Fibroblast of skin of scalp (primary cell): ENCODE results near the gene TRIO.

ENCODE experiments used
- DNase-seq: peaks from one replicate; pipeline ENCODE4 v3.0.0-alpha.2; 2013

TRIO gene

DNA sequence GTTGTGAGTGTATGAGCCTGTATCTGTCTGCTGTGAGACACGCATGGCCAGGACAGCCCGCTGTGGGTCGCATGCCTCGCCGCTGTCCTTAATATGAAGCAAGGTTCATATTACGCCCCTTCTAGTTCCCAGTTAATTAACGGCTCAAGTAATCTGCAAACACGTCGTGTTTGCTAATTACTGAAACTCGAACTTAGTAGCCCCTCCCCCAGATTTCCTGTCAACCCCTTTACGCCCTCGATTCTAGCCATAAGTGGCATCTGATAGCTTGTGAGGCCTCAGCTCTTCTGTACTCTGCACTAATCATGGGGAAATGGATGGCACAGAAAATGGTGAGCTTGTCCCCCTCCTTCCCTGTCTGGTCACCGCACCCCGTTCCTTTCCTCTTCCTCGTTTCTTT, 321.5 kb downstream of the TRIO start:
- no peak for DNase-seq

DNA sequence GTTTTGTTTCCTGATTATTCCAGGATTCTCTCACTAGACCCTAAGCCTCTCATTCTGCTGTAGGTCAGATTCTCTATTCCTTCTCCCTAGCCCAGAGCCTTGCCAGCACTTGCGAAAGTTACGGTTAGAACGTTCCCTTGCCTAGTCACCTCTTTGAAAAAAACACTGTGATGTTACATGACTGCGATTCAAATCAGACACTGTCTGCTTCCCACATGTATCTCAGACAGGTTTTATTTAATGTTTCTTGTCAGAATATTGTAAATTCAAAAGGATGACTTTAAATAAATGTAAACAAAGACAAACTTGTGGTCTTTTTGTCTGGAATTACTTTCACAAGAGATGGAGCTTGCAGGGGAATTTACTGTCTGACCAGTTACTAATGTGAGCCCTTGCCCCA, 322.0 kb downstream of the TRIO start:
- peak; percentile 41 for DNase-seq

DNA sequence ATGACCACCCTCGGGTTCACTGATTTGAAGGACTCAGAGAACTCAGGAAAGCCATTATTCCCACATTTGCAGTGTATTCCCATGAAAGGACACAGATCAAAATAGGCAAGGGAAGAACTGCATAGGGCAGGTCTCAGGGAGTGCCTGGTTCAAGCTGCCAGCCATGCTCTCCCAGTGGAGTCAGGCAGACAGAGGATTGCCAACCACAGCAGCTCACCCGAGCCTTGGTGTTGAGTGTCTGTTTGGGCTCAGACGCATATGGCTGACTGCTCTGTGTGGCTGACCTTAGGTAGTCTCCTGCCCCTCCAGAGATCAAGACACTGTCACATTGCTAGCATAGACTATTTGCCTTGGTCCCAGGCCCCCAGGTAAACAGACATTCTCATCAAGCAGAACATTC, 322.6 kb downstream of the TRIO start:
- no peak for DNase-seq

DNA sequence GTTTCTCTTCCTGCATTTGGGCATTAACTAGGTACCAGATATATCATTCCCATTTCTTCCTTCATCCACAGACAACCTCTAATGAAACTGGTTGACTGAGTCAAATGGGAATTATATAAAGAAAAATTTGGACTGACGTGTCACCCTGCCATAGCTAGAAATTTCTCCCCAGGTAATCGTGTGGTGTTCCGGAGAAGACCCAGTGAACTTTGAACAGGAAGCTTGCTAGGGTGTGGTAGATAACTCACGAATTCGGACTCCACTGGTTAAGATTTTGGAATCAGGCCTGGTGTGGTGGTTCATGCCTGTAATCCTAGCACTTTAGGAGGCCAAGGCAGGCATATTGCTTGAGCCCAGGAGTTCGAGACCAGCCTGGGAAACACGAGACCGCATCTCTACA, 324.1 kb downstream of the TRIO start:
- DNase-seq = no peak

DNA sequence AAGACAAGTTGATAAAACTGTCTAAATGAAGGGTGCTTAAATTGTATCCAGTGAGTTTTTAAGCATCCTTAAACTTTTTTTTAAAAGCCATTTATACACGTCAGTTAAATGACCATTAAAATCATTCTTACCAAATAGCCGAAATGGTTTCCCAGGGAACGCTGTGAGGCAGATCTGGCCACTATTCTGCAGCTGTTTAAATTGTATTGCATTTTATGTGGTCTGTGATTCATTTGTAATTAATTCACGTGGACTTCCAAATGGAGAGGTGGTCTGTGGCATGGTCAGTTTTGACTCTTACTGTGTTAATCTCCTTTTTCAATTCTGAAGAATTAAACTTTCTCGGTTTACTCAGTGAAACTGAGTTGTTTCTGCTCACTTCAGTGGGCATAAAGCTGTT, 324.7 kb downstream of the TRIO start:
- peak; percentile 53 for DNase-seq

DNA sequence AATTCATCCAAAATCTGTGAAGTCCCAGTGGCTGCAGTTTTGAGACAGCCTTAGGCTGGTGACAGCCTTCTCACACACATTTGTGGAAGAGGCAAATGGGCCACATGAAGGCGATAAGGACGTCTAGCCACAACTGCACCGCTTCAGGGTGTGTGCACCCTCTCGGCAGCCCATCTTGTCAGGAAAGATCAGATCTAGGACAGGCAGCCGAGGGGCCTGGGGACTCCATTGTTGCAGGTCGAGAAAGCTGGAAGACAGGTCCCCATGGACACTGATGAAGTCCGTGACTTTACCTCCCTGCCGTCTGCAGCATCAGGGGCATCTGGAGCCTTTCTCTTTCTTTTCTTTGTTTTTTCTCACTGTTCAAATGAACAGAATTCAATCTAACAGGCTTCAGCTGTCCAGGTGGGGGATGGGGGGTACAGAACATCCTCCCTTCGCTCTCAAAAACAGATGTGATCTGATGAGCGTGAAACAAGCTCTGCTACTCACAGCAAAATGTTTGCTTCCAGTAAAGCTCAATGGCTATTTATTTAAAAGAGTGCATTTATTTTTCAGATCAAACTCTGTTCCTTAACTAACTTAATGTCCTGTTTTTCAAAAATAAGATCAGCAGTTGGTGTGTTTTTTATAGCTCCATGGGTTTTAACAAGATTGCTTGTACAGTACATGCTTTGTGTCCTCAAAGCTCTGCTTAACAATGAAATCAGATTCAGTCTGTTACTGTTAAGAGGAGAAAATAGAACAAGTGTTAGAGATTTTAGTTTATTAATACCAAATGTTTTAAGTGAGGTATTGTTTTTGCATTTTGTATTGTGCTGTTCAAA, 326.6 kb downstream of the TRIO start:
- no peak for DNase-seq

DNA sequence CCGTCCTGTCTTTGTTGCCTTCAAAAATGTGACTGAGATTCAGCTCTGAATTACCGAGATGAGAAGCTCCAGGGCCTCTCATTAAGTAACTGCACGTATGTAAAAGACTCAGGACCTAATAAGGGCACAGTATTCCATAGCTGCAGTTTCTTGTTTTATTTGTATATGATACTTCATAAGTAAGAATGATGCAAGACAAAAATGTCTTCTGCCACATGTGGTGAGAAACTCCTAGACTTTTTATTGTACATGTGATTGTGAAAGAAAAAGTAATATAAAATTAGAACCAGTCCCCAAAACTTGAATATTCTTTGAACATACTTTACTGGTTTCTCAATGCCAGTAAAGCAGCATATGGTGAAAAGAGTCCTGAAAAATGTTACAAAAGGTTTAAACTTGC, 328.4 kb downstream of the TRIO start:
- peak; percentile 89 for DNase-seq

DNA sequence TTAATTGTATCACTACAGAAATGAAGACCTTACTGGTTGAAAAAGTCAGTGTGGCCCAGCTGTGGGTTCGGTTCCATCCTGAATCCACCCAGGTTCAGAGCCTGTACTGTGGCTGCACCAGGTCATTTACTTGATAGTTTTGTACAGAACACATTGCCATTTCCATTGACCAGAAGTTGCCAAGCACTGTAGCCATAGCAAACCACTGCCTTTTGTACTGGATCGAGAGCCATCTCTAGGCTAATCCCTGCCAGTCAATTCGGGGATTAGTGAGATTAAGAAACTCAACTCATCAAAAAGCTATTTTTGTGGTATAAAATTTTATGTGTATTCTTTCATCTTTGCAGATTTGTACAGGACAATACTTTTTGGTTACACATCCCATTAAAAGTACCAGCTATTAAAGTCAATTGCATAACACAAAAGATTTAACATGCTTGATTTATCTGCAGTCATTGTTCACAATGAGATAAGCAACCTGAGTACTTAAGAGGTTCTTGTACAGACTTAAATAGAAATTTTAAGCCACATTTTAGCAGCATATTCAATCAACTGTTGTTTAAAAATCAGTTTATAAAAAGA, 329.9 kb downstream of the TRIO start:
- DNase-seq = no peak

DNA sequence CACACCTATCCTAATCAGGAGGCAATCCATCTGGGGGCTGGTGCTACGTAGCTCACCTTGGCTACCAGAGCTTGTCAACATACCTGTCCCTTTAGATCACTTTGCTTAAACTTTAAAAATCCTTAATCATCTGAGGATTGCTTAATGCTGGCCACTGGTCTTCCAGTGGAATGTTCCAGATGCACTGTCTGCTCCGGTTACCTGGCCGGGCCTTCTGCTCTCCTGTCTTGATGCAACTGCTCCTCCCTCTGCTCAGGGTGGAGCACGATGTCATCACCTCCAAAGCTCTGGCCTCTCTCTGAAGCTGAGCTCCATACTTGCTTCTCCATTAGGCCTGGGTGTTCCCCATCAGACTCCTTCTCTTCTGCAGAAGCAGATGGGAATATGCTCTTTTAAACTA, 331.9 kb downstream of the TRIO start:
- no peak for DNase-seq

DNA sequence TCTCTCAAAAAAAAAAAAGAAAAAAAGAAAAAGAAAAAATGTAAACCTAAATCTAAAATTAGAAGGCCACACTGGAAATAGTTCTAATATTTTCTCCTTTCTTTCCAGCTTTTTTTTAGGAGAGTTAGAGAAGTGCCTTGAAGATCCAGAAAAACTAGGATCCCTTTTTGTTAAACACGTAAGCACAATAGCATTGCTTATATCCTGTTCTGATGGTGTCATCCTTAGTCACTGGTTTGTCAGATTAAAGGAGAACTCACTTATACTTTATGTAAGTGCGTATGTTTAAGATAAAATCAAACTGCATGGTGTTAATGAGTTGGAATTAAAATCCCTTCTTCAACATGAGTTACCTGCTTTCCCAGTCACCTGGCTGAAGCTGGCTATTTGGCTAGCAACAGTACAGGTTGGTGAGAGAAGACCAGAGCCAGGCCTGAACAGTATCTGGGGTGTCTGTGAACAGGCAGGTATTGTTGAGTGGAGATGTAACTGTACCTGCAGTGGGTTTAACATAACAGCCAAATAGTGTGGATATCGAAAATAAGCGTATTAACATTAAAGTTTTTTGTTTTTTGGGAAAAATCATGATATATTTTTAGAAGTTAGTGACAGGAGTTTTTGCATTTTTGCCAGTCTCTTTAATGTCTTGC, 333.8 kb downstream of the TRIO start:
- DNase-seq = peak; percentile 63

DNA sequence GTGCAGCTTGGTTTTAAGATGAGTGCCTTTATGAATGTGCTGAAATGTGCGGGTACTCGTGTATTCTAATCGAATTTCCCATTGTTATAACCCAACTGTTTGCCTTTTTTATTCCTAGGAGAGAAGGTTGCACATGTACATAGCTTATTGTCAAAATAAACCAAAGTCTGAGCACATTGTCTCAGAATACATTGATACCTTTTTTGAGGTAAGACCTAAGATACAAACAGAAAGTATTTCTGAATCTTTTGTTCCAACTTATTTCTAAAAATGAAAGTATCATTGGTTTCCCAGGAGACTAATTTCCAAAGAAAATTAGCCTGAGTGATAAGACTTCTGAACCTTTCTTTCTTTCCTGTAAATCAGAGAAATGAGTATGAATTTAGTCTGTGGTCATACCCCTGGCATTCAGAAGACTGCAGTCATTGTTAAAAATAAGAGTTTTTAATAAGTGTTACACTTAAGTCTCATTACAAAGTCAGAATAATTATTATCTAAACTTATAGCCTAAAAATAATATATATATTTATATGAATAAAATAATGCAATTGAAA, 336.1 kb downstream of the TRIO start:
- no peak for DNase-seq

DNA sequence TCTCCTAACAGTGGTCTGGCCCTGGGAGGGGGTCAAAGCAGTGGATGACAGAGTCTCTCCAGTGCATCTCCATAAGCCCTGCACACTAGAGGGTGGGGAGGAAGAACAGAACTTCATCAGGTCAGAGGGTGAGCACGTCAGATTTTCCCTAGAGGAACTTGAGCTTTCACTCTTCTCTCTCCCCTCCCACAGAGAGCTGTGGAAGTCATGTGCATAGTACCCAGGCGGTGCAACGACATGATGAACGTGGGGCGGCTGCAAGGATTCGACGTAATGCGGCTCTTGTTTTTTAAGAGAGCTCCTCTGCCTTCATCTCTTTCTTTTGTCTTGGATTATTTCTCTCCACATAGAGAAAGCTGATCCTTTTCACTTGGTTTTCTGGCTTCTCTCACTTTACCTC, 338.2 kb downstream of the TRIO start:
- no peak for DNase-seq

DNA sequence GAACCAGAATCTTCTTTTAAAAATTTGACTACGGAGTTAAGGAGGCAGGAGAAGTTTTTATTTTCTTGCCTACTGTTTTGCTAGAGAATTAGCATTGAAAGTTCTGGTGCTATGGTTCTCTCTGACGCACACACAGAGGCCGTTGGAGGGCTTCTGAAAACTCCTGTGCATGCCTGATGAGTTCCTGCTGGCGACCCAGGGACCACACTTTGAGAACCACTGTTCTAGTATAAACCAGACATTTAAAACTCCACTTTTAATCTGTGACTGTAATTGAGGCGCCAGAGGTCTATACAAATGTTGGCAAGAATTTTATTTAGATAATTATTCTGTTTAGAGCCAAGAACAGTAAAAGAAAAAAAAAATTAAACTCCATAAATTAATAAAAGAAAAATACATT, 338.9 kb downstream of the TRIO start:
- no peak for DNase-seq

DNA sequence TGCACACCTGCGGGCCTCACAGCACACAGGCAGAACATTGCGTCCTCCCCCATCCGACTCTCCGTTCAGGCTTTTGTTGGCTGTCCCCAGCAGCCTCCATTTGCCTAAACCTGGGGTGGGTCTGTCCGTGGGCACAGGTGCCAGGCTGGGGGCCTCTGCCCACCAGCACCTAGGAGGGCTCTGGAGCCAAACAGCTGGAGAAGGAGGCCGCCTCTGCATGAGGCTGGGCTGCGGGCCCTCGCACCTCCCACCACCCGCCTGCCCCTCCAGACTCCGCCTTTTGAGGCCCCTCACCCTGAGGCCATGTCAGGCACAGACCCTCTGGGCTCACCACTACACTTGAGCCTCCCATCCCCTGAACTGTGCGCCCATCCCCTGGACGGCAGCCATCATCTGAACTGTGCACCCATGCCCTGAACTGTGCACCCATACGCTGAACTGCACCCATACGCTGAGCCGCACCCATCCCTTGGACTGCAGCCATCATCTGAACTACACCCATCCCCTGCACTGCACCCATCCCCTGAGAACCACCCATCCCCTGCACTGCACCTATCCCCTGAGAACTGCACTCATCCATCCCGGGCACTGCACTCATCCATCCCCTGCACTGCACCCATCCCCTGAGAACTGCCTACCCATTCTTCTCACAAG, 340.5 kb downstream of the TRIO start:
- no peak for DNase-seq

DNA sequence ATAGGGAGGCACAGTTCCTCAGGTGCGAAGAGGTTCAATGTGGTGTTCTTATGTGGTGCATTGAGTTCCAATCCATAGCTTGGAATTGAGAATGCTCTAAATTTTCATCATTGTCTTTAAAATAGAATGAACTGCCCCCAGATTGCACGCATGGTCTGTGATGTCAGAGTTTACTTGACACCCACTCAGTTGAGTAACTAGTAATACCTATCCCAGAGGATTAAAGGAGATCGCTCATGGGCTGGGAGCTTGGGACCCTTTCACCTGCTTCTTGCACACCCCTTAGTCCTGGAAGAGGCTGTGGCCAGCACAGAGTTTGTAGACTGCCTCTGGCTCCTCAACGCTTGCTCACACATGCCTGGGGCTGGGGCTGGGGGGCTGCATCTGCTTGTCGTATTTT, 343.3 kb downstream of the TRIO start:
- no peak for DNase-seq

DNA sequence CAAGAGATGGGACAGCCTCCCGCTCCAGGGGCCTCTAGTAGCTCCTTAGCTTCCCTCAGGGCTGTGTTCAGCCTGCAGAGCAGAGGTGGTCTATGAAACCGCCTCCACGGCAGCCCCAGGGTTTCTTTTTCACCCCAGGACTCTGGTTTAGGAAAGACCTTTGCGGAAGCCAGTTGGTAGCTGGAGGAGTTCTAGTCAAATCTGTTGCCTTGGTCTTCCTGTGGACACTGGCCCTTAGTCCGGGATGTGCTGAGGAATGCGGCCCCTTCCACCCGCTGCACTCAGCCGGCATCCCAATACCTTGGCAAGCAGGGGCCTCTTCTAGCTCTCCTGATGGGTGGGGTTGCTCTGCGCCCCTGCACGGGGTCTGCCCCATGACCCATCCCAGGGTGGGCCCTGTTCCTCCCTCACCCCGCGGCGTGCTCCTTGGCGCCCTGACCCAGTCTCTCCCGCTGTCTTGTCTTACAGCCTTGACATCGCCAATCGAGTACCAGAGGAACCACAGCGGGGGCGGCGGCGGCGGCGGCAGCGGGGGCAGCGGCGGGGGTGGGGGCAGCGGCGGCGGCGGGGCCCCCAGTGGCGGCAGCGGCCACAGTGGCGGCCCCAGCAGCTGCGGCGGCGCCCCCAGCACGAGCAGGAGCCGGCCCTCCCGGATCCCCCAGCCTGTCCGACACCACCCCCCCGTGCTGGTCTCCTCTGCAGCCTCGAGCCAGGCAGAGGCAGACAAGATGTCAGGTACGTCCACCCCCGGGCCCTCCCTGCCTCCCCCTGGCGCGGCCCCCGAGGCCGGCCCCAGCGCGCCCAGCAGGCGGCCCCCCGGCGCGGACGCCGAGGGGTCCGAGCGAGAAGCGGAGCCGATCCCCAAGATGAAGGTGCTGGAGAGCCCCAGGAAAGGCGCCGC, 344.1 kb downstream of the TRIO start:
- DNase-seq = no peak

DNA sequence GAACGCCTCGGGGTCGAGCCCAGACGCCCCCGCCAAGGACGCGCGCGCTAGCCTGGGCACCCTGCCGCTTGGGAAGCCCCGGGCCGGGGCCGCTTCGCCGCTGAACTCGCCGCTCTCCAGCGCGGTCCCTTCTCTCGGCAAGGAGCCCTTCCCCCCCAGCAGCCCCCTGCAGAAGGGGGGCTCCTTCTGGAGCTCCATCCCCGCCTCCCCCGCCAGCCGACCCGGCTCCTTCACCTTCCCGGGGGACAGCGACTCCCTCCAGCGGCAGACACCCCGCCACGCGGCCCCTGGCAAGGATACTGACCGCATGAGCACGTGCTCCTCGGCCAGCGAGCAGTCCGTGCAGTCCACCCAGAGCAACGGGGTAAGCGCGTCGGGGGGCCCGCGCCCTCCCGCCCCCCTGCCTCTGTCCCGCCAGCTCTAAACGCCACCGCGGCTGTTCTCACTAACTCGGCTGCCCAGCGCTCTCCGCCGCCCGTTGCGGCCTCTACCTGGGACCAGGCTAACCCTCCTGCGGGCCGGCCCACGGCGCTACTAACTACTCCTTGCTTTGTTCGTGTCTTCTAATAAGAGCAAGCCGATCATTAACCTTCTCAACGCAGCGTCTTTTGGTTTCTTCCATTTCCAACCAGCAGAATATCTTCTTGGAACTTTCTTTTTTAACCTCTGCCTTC, 344.9 kb downstream of the TRIO start:
- DNase-seq = no peak

DNA sequence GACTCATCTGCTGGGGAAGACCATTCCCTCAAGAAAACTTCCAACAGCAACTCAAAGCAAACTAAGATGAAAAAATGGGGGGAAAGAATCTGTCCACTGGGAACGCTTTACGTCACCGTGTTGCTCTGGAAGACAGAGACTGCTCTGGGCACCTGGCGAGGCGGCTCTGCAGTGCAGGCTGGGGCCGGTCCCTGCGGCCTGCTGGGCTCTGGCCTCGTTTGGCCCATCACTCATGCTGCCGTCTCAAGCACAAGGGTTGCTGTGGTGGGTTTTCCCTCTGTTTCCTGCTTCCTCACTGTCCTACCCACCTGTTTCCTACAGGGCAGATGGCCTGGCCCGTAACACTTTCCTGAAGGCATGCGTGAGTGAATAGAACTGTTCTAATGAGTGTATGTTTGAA, 345.6 kb downstream of the TRIO start:
- DNase-seq = no peak

DNA sequence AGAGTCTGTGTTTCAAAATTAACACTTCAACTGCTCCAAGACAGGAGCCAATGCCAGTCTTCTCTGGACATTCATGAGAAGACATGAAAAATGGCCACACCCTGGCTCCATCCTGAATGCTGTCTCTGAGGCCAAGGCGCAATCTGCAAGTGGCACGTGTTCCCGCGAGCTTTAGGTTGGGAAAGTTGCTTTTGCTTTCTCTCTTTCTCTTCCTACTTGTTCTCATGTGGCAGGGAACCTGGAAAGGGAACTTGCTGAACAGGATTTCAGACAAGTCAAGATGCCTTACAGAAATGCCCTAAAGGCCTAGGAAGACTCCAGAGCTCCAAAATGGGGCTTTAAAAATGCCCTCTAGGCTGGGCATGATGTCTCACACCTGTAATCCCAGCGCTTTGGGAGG, 346.5 kb downstream of the TRIO start:
- DNase-seq = no peak

DNA sequence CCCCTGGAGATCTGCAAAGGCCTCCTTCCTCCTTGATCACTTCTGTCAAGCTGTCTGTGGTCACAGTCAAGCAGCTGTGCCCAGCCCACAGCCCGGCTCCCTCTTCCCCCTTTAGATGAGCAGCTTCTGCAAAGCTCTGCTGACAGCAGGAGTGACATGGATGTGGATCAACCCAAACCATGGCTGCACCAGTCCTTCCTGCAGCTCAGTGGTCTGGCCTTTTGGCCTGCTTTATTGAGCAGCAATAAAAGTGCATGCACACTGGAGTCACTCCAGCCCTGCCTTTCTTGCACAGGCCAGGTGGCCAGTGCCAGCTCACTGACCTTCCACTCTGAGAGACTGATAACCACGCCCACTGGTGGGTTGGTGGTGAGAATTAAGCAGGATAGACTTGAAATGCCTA, 347.2 kb downstream of the TRIO start:
- no peak for DNase-seq
